K562 (cell line): ENCODE data around the gene C19orf85. TPM values are rescaled to one million over a fixed set of nuclear protein-coding genes. Genes with fewer than 3 reads are reported as not detected.

Experiments used
- ARID3A ChIP-seq: IDR thresholded peaks from 2 replicates; pipeline ENCODE4 v1.6.1; 2012; ENCODE audit warnings: low read depth, low read length, improper control_type of control experiment, borderline replicate concordance
- HDAC1 ChIP-seq, 2 experiments: fragments of 450-650 bp; IDR thresholded peaks; 2 replicates each; pipeline ENCODE4 v1.6.1; 2016 to 2017; ENCODE audit warnings: inconsistent platforms in 1 of 2, mild to moderate bottlenecking in 1 of 2, moderate library complexity in 1 of 2
- HINFP ChIP-seq: fragments of 450-650 bp; conservative IDR thresholded peaks from 2 replicates; pipeline ENCODE4 v1.6.1; 2016; ENCODE audit warnings: missing genetic modification characterization, low read depth, mild to moderate bottlenecking, control low read depth, missing compliant biosample characterization
- PATZ1 ChIP-seq: fragments of 250-450 bp; sonication (Bioruptor Pico); IDR thresholded peaks from 2 replicates; pipeline ENCODE4 v1.5.0; 2020; ENCODE audit warnings: mild to moderate bottlenecking, borderline replicate concordance
- POLR3G ChIP-seq: IDR thresholded peaks from 2 replicates; pipeline ENCODE4 v1.6.1; 2011; ENCODE audit not compliant: insufficient read length, insufficient replicate concordance; ENCODE audit errors: extremely low read depth
- PPARD ChIP-seq: fragments of 250-450 bp; sonication (Bioruptor Pico); IDR thresholded peaks from 2 replicates; pipeline ENCODE4 v1.8.0; 2022; ENCODE audit warnings: inconsistent platforms, mild to moderate bottlenecking, moderate library complexity
- PRMT5 ChIP-seq: sonication (generic); formaldehyde crosslinking; IDR thresholded peaks from 2 replicates; pipeline ENCODE4 v1.5.0; 2020; ENCODE audit warnings: missing genetic modification reagents
- TAF9B ChIP-seq: fragments of 450-650 bp; IDR thresholded peaks from 2 replicates; pipeline ENCODE4 v1.6.1; 2018; ENCODE audit warnings: mild to moderate bottlenecking; ENCODE audit not compliant: partially characterized antibody
- TBL1XR1 ChIP-seq, 2 experiments: IDR thresholded peaks; 2 replicates each; pipeline ENCODE4 v1.6.1; 2012; ENCODE audit warnings: improper control_type of control experiment in 2 of 2, low read length in 2 of 2, mild to moderate bottlenecking in 1 of 2
- USF1 ChIP-seq: sonication (generic); formaldehyde crosslinking; IDR thresholded peaks from 2 replicates; pipeline ENCODE4 v1.9.0; 2022; ENCODE audit warnings: mild to moderate bottlenecking, missing genetic modification reagents
- ZNF232 ChIP-seq: sonication (generic); formaldehyde crosslinking; IDR thresholded peaks from 2 replicates; pipeline ENCODE4 v1.8.0; 2022; ENCODE audit warnings: mild to moderate bottlenecking, missing genetic modification reagents
- ZNF407 ChIP-seq: fragments of 450-650 bp; IDR thresholded peaks from 2 replicates; pipeline ENCODE4 v1.6.1; 2016; ENCODE audit warnings: low read depth
- polyA plus RNA-seq, 8 experiments: library from polyadenylated mRNA; depleted of rRNA in 4 of 8; stranded (reverse) in 5 of 8; unstranded in 3 of 8; fragments of >200 nt; fragmentation: Nextera tagmentation in 2 of 8; fragmentation: Illumina TruSeq in 1 of 8; extraction: Ambion mirVana in 2 of 8; extraction: Trizol in 1 of 8; gene quantifications; 2 replicates each; pipeline versions ENCODE4 v1.2.1 to v1.2.3, GENCODE V29; 2011 to 2014; ENCODE audit warnings: inconsistent platforms in 1 of 8, missing spikeins in 1 of 8
- total RNA-seq, 7 experiments: library from RNA; depleted of rRNA in 6 of 7; stranded (reverse); fragments of >200 nt in 6 of 7; fragmentation: Illumina TruSeq in 2 of 7; extraction: Trizol in 2 of 7; gene quantifications; 2 replicates each; pipeline versions ENCODE4 v1.2.1 to v1.2.3, GENCODE V29; 2011 to 2021; ENCODE audit warnings: low replicate concordance in 1 of 7

C19orf85 gene
- total and polyA plus RNA-seq, 9 of the 15 experiments (the other 6 are each of a cell fraction or from before 2014, with no cell fraction given): not detected

- TF ChIP-seq PATZ1 (CRISPR knock-in tag): no peak
- TF ChIP-seq TAF9B: no peak
- peak in 1 of 2 experiments; percentile 41; a peak in 1 of 4 replicates for TF ChIP-seq HDAC1 (IDR thresholded peaks at IDR 0.05)
- TF ChIP-seq ARID3A: no peak
- no peak for TF ChIP-seq POLR3G
- no peak for TF ChIP-seq TBL1XR1 (IDR thresholded peaks at IDR 0.05; ENCODE audit: low read length in 2 of 2)
- TF ChIP-seq ZNF407: no peak
- TF ChIP-seq ZNF232 (CRISPR knock-in tag): no peak
- TF ChIP-seq PPARD: no peak
- TF ChIP-seq HINFP (tag): no peak
- TF ChIP-seq PRMT5 (CRISPR knock-in tag): no peak
- peak; percentile 87 for TF ChIP-seq USF1
These were observed 17.0 kb downstream of the C19orf85 start (continued) for GRCh38 chr19:55447421-55448174.
